Activated naive CD8-positive, alpha-beta T cell treated with anti-CD3 and anti-CD28 coated beads, Interleukin-2, amount 10 ng/mL, durations not matched to agents 7 days and 5 days (primary cell): ENCODE results near the gene MXRA7. TPM values are rescaled to one million over a fixed set of nuclear protein-coding genes. Genes with fewer than 3 reads are reported as not detected.
"Not testable (repeated sequence)": the region's sequence is repeated elsewhere in the genome, so short reads cannot be mapped to it uniquely, and the experiment has no call there.

ENCODE experiments used
- ATAC-seq: fragments of 150-1000 bp; cut with Tn5 transposase; one replicate; pipeline ENCODE4 v1.10.0; 2021; ENCODE audit warnings: low read depth, moderate library complexity
- POLR2A ChIA-PET: fragments of 350-600 bp; sonication (Branson Sonifier 250); formaldehyde crosslinking; loops from one replicate; lab custom pipeline; 2021; ENCODE audit warnings: antibody characterized with exemption; lab: Charles Lee
- DNase-seq: peaks from one replicate; pipeline ENCODE4 v3.0.0; 2021
- H3K27ac Mint-ChIP-seq: one replicate; pipeline ENCODE4 v1.8.0; 2022; ENCODE audit warnings: mild to moderate bottlenecking, mixed read lengths
- H3K27me3 Mint-ChIP-seq: one replicate; pipeline ENCODE4 v1.8.0; 2022; ENCODE audit warnings: mild to moderate bottlenecking, moderate library complexity, mixed read lengths
- H3K36me3 Mint-ChIP-seq: one replicate; pipeline ENCODE4 v1.8.0; 2021; ENCODE audit warnings: mild to moderate bottlenecking, mixed read lengths
- H3K4me1 Mint-ChIP-seq: one replicate; pipeline ENCODE4 v1.8.0; 2021; ENCODE audit warnings: mixed read lengths
- H3K4me3 Mint-ChIP-seq: one replicate; pipeline ENCODE4 v1.8.0; 2022; ENCODE audit warnings: mild to moderate bottlenecking, moderate library complexity, mixed read lengths
- H3K9me3 Mint-ChIP-seq: one replicate; pipeline ENCODE4 v1.8.0; 2021; ENCODE audit warnings: mixed read lengths
- total RNA-seq, 2 experiments: library from RNA; stranded (reverse); gene quantifications; one replicate each; pipeline ENCODE4 v1.2.3, GENCODE V29; 2021

The MXRA7 gene
- total RNA-seq, 2 experiments from 2014 or later, result 34.4 to 37.2 TPM

DNA sequence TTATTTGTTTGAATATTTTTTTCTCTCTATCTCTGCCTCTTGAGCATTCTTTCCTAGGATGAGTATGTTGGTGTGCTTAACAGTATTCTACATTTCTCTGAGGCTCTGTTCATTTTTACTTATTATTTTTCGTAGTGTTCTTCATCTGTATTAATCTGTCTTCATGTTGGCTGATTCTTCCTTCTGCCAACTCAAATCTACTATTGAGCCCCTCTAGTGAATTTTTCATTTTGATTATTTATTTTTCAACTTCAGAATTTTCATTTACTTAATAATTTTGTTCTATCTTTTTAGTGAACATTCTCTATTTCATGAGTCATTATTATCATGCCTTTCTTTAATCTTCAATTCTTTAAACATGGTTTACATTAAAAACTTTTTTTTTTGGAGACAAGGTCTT, 64.1 kb downstream of the MXRA7 start:
- no peak overlapping the region for H3K4me3 Mint-ChIP-seq
- peaks cover 16% of the 10 kb centered on the region for H3K27me3 Mint-ChIP-seq
- DNase-seq (no peak), ATAC-seq (no peak)
- peaks cover 4% of the 10 kb centered on the region for H3K9me3 Mint-ChIP-seq
- H3K27ac Mint-ChIP-seq, result no peak overlapping the region
- H3K4me1 Mint-ChIP-seq, result peaks cover 5% of the 10 kb centered on the region
- POLR2A ChIA-PET, result no interaction called here
- no peaks in the 10 kb centered on the region for H3K36me3 Mint-ChIP-seq

DNA sequence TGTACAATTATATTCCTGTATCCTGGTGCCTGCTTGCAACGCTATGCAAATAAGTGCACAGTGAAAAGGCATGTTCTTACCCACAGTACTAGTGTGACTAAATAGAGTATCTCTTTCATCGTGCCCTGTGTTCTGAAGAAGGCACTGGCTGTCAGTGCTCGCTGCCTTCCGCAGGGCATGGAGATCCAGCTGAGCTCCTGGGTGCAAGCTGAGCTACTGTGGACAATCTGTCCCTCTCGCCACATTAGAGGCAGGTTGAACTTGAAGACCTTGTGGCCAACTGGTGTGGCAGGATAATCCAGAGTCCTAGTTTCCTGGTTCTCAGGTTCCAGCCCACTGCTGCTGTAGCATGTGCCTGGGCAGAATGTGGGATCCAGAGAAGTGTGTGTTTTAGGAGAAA, 65.3 kb downstream of the MXRA7 start:
- Mint-ChIP-seq H3K9me3 (peaks cover 4% of the 10 kb centered on the region), H3K27ac (no peak overlapping the region), H3K4me1 (peaks cover 3% of the 10 kb centered on the region), H3K27me3 (peaks cover 19% of the 10 kb centered on the region), H3K4me3 (no peak overlapping the region), H3K36me3 (no peaks in the 10 kb centered on the region)
- no peak for ATAC-seq
- DNase-seq, result no peak
- POLR2A ChIA-PET, result no interaction called here

DNA sequence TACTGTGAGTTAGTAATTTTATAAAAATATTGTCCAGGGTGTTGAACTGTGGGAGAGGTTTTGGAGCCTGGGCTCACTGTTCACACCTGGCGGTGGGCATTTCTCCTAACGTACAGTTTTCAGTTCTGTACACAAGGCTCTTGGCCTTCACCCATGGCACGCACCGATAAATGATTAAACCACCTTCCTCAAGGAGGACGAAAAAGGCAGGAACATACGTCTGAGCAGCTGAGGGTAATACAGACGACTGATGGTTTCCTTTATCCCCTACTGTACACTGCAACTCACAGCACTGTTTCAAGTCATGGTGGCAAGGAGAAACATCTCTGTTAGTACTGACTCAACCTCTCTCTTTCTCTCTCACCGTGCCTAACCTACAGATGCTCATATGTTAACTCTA, 65.8 kb downstream of the MXRA7 start:
- POLR2A ChIA-PET, result no interaction called here
- Mint-ChIP-seq H3K27ac (no peak overlapping the region), H3K9me3 (peaks cover 4% of the 10 kb centered on the region), H3K4me1 (peaks cover 3% of the 10 kb centered on the region), H3K4me3 (no peak overlapping the region), H3K27me3 (peaks cover 19% of the 10 kb centered on the region), H3K36me3 (no peaks in the 10 kb centered on the region)
- ATAC-seq (no peak), DNase-seq (no peak)

DNA sequence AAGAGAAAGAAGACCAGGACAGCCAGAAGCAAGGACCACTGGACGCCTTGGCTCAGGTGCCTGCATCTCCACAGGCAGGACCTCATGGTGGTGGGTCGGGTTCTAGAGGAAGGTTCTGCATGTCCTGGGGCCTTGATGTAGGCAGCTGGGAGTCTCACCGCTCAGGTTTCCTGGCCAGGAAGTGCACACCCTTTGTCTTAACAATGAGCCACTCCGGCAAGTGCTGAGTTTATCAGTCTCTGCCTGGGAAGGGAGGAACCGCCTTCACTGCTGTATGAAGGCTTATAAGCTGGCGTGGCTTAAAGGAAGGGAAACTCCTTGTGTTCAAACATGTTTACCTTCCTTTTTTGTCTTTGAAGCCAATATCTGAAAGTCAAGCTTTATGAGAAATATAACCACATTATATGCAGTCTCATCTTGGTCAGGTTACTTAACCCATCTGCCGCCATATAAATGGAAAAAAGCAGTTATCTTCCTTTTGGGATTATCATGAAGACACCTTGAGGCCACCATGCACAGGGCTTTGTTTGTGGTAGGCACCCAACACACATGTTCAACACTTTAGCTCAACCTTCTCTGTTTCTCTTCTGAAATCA, 67.1 kb downstream of the MXRA7 start, which contains the start of gene ST6GALNAC1:
Gene ST6GALNAC1, minus strand, starts transcription at position 205 of the 596 bp plus-strand sequence. Its CDS starts 119 bp downstream, at position 86.
- Mint-ChIP-seq H3K4me1 (peaks cover 3% of the 10 kb centered on the region), H3K4me3 (no peak within 1 kb of the TSS), H3K36me3 (no peaks in the 10 kb centered on the region), H3K9me3 (peaks cover 4% of the 10 kb centered on the region), H3K27me3 (peaks cover 15% of the 10 kb centered on the region), H3K27ac (no peak within 1 kb of the TSS)
- peak; percentile 65 for ATAC-seq
- POLR2A ChIA-PET, result no interaction called here
- no peak for DNase-seq

DNA sequence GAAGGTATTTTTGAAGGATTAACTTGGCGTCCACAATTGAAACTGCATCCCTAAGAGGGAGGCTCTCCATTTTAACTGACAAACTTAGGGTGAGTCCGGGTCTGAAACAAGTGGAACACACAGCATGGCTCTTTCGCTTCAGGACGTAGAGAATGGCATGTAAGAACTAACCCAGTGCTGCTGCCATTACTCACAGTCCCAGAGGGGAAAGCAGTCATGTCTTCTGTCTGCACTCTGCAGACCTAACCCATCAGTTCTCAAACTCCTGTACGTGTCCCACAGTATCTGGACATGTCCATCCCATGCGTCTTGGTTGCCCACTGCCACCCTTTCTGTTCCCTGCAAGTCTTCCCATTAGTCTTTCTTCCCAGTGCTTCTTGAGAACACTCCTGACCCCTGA, 67.8 kb downstream of the MXRA7 start:
- Mint-ChIP-seq H3K27me3 (peaks cover 16% of the 10 kb centered on the region), H3K4me3 (no peak overlapping the region), H3K27ac (no peak overlapping the region), H3K9me3 (peaks cover 4% of the 10 kb centered on the region), H3K36me3 (no peaks in the 10 kb centered on the region), H3K4me1 (peaks cover 3% of the 10 kb centered on the region)
- DNase-seq (no peak), ATAC-seq (no peak)
- POLR2A ChIA-PET, result no interaction called here

DNA sequence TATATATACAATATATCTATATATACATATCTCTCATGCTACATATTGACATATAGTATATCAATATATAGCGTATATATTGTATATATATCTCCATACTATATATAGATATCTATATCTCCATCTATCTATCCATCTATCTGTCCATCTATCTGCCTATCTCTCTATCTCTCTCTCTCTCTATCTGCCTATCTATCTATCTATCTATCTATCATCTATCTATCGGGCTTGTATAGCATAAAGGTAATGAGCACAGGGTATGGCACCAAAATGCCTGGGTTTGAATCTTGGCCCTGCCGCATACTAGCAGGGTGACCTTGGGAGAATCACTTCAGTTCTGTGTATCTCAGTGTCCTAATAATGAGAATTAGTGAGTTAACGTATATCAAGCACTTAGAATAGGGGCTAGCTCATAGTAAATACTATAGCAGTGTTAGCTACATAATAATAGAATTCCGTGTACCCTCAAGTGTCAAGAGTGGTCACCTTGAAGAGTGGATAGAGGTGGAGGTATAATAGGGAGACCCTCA, 68.7 kb downstream of the MXRA7 start:
- H3K4me1 Mint-ChIP-seq, result peaks cover 3% of the 10 kb centered on the region
- H3K27ac Mint-ChIP-seq, result no peak overlapping the region
- H3K27me3 Mint-ChIP-seq, result peaks cover 20% of the 10 kb centered on the region
- no peak for ATAC-seq
- peaks cover 3% of the 10 kb centered on the region for H3K9me3 Mint-ChIP-seq
- H3K36me3 Mint-ChIP-seq, result no peaks in the 10 kb centered on the region
- H3K4me3 Mint-ChIP-seq, result no peak overlapping the region
- no peak for DNase-seq
- POLR2A ChIA-PET, result no interaction called here

DNA sequence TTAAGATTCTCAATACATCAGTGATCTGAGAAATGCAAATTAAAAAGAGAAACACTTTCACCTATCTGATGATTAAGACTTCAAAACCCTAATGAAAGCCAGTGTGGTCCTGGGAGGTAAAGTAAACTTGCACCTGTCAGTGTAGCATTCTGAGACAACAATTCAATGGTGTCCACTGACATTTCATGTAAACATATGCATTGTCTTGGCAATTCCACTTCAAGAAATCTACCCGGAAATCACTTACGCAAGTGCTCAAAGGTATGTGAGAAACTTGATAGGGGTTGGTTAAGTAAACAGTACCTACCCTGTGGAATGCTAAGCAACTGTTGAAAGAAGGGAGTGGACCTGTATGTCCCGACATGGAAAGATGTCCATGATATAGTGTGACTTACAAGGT, 69.3 kb downstream of the MXRA7 start:
- Mint-ChIP-seq H3K27me3 (peaks cover 15% of the 10 kb centered on the region), H3K9me3 (peaks cover 1% of the 10 kb centered on the region), H3K4me3 (no peak overlapping the region), H3K36me3 (no peaks in the 10 kb centered on the region), H3K27ac (no peak overlapping the region), H3K4me1 (peaks cover 3% of the 10 kb centered on the region)
- ATAC-seq (no peak), DNase-seq (no peak)
- POLR2A ChIA-PET, result interaction anchor here (0.6 kb wide), 1 partner anchor 22 kb away, joined by 4 read pairs; no protein-coding TSS in a partner anchor

DNA sequence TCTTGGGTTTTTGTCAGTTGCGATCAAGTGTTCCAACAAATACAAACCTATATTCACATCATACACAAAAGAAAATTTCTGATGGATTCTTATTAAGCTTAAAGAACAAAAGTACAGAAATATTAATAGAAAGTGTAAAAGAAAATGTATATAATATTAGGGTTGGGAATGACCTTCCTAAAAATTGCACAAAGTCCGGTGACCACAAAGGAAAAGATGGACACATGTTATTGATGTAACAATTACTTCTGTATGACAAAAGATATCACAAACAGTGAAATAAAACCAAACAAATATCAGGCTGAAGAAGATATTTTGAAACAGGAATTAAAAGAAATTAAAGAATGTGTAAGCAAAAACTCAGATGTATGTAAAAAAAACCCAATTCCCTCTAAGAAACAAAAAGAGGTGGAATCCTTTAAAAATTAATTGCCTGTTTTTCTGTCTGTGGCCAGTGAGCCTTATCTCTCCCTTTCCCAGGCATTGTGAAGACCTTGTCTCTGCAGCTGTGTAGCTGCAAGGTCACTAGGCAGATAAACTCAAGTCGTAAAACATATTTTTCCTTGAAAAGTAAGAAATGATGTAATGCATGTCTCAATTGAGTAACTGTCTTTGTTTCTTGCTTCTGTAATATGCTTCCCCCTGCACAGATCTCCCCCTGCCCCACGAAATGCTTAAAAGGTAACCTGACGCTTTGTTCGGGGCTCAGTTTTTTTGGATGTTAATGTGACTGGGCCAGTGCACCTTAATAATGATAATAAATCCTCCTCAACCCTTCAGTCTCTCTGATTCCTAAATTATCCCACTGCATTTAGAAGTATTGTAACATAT, 70.0 kb downstream of the MXRA7 start:
- no peaks in the 10 kb centered on the region for H3K9me3 Mint-ChIP-seq
- DNase-seq, result no peak
- peaks cover 11% of the 10 kb centered on the region for H3K27me3 Mint-ChIP-seq
- no peak overlapping the region for H3K4me3 Mint-ChIP-seq
- peaks cover 3% of the 10 kb centered on the region for H3K4me1 Mint-ChIP-seq
- no peak for ATAC-seq
- no peak overlapping the region for H3K27ac Mint-ChIP-seq
- POLR2A ChIA-PET, result interaction anchor here (0.6 kb wide), 1 partner anchor 23 kb away, joined by 4 read pairs; no protein-coding TSS in a partner anchor
- no peaks in the 10 kb centered on the region for H3K36me3 Mint-ChIP-seq

DNA sequence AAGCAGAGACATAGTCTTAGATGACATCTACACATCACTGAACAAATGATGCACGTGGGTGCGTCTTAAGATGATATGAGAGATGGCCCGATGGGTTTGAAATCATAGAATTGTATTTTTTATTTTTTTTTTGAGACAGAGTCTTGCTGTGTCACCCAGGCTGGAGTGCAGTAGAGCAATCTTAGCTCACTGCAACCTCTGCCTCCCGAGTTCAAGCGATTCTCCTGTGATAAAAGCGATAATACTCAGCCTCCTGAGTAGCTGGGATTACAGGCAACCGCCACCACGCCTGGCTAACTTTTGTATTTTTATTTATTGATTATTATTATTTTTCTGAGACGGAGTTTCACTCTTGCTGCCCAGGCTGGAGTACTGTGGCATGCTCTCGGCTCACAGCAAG, 72.5 kb downstream of the MXRA7 start:
- DNase-seq (no peak), ATAC-seq (no peak)
- POLR2A ChIA-PET, result no interaction called here
- H3K27ac Mint-ChIP-seq, result no peak overlapping the region
- peaks cover 11% of the 10 kb centered on the region for H3K27me3 Mint-ChIP-seq
- peaks cover 2% of the 10 kb centered on the region for H3K4me1 Mint-ChIP-seq
- H3K36me3 Mint-ChIP-seq, result no peaks in the 10 kb centered on the region
- no peaks in the 10 kb centered on the region for H3K9me3 Mint-ChIP-seq
- no peak overlapping the region for H3K4me3 Mint-ChIP-seq

DNA sequence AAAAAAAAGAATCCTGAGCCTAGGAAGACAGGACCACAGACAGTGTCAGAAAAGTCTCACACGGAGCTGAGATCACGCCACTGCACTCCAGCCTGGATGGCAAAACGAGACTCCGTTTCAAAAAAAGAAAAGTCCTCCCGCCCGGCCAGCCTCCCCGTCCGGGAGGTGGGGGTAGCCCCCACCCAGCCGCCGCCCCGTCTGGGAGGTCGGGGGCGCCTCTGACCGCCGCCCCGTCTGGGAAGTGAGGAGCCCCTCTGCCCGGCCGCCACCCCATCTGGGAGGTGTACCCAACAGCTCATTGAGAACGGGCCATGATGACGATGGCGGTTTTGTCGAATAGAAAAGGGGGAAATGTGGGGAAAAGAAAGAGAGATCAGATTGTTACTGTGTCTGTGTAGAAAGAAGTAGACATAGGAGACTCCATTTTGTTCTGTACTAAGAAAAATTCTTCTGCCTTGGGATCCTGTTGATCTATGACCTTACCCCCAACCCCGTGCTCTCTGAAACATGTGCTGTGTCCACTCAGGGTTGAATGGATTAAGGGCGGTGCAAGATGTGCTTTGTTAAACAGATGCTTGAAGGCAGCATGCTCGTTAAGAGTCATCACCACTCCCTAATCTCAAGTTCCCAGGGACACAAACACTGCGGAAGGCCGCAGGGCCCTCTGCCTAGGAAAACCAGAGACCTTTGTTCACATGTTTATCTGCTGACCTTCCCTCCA, 74.1 kb downstream of the MXRA7 start:
- H3K36me3 Mint-ChIP-seq, H3K4me1 Mint-ChIP-seq, H3K9me3 Mint-ChIP-seq, POLR2A ChIA-PET, H3K27ac Mint-ChIP-seq, ATAC-seq, H3K4me3 Mint-ChIP-seq, DNase-seq: not testable (repeated sequence)
- peaks cover 15% of the 10 kb centered on the region for H3K27me3 Mint-ChIP-seq

DNA sequence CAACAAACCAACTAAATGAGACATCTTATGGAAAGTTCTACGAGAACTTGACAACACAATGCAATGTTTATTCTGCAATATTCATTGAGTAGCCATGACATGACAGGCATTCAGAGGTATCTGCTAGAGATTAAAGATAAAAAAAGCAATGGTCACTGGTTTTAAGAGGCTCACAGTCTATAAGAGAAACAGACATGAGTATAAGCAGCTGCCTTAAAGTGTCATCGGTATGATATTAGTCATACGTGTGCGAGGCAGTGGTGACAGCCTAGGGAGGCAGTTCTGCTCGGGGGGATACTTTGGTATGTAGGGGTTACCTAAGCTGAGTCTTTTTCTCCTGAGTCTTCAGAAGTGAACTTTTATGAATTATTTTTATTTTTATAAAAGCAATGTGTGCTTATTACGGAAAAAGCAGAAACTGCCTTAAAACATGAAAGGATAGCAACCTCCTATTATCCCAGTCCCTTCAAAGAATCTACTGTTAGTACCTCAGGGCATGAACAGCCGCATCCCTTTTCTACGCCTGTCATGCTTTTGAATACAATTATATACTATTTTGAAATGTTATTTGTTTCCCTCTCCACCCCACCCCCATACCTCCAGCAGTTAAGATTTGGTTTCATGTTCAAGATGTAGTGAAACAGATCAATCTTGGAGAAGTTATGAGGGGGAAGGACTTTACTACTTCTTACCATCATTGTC, 75.0 kb downstream of the MXRA7 start:
- POLR2A ChIA-PET, result no interaction called here
- no peak for ATAC-seq

DNA sequence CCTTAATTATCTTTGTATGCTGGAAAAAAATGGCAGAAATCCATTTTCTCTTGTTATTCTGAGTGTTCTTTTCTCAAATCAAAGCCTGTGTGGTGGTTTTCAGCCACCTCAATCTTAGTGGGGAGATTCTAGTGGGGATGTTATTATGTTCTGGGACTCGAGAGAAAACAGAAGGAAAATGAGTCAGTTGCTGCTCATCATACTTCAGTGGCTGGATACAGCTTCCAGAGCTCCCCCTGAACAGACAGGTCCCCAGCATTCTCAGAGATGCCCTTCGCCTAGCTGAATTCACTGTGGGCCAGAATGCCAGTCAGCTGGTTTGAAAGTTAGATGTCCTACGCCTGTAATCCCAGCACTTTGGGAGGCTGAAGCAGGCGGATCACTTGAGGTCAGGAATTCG, 75.7 kb downstream of the MXRA7 start:
- DNase-seq, result no peak
- POLR2A ChIA-PET, result no interaction called here
- no peaks in the 10 kb centered on the region for H3K4me1 Mint-ChIP-seq
- H3K4me3 Mint-ChIP-seq, result no peak overlapping the region
- no peaks in the 10 kb centered on the region for H3K9me3 Mint-ChIP-seq
- H3K27me3 Mint-ChIP-seq, result peaks cover 9% of the 10 kb centered on the region
- H3K36me3 Mint-ChIP-seq, result no peaks in the 10 kb centered on the region
- no peak for ATAC-seq
- H3K27ac Mint-ChIP-seq, result no peak overlapping the region

More for the DNA sequence above, 75.0 kb downstream of the MXRA7 start:
- DNase-seq, result no peak
- Mint-ChIP-seq H3K4me1 (no peaks in the 10 kb centered on the region), H3K27me3 (peaks cover 9% of the 10 kb centered on the region), H3K36me3 (no peaks in the 10 kb centered on the region), H3K4me3 (no peak overlapping the region), H3K9me3 (no peaks in the 10 kb centered on the region), H3K27ac (no peak overlapping the region)
